Neural cell (in vitro differentiated cells): ENCODE results near the gene ETF1. TPM values are rescaled to one million over a fixed set of nuclear protein-coding genes. Genes with fewer than 3 reads are reported as not detected.
A peak's percentile ranks its signal among the peaks of the same experiment; 100 is the strongest.

Source experiments
- H2AFZ ChIP-seq: fragments of 200-600, 300-800 bp; sonication (generic), shearing (Covaris generic); 2 replicates; pipeline ENCODE4 v1.6.0; 2014; ENCODE audit warnings: low read depth, mild to moderate bottlenecking, antibody characterized with exemption, low read length, moderate library complexity
- H3F3A ChIP-seq: fragments of 200-600 bp; shearing (Covaris generic); 2 replicates; pipeline ENCODE4 v1.6.1; 2016; ENCODE audit warnings: mild to moderate bottlenecking, moderate library complexity, mixed read lengths, antibody characterized with exemption, low read length; ENCODE audit not compliant: insufficient read depth, poor library complexity, severe bottlenecking
- H3K27ac ChIP-seq: fragments of 200-600, 300-800 bp; sonication (generic), shearing (Covaris generic); 2 replicates; pipeline ENCODE4 v1.5.1; 2014; ENCODE audit warnings: mild to moderate bottlenecking, low read length, moderate library complexity
- H3K27me3 ChIP-seq: fragments of 300-800, 200-600 bp; sonication (generic), shearing (Covaris generic); 2 replicates; pipeline ENCODE4 v1.6.0; 2014; ENCODE audit warnings: mild to moderate bottlenecking, low read depth, low read length, moderate library complexity; ENCODE audit not compliant: insufficient read depth
- H3K36me3 ChIP-seq: fragments of 300-800, 200-600 bp; sonication (generic), shearing (Covaris generic); 2 replicates; pipeline ENCODE4 v1.5.1; 2014; ENCODE audit warnings: mild to moderate bottlenecking, antibody characterized with exemption, low read length, moderate library complexity; ENCODE audit not compliant: insufficient read depth
- H3K4me2 ChIP-seq: fragments of 300-800, 200-600 bp; sonication (generic), shearing (Covaris generic); 2 replicates; pipeline ENCODE4 v1.6.0; 2014; ENCODE audit warnings: mild to moderate bottlenecking, low read length
- H3K4me3 ChIP-seq: fragments of 300-800, 200-600 bp; sonication (generic), shearing (Covaris generic); 2 replicates; pipeline ENCODE4 v1.5.1; 2014; ENCODE audit warnings: mild to moderate bottlenecking, low read length, moderate library complexity
- H3K79me2 ChIP-seq: fragments of 200-600 bp; shearing (Covaris generic); replicated peaks from 2 replicates; pipeline ENCODE4 v1.6.0; 2014; ENCODE audit warnings: mild to moderate bottlenecking, low read length, moderate library complexity; ENCODE audit not compliant: insufficient read depth
- H3K9ac ChIP-seq: fragments of 300-800, 200-600 bp; sonication (generic), shearing (Covaris generic); 2 replicates; pipeline ENCODE4 v1.6.1; 2016; ENCODE audit warnings: mild to moderate bottlenecking, low read length, mixed read lengths
- H3K9me2 ChIP-seq: fragments of 200-600 bp; shearing (Covaris generic); 2 replicates; pipeline ENCODE4 v1.6.1; 2016; ENCODE audit warnings: mild to moderate bottlenecking, low read length, mixed read lengths; ENCODE audit not compliant: insufficient read depth
- H3K9me3 ChIP-seq: fragments of 200-600, 300-800 bp; sonication (generic), shearing (Covaris generic); 2 replicates; pipeline ENCODE4 v1.6.1; 2016; ENCODE audit warnings: mild to moderate bottlenecking, mixed run types, low read length, moderate library complexity, mixed read lengths
- H4K20me1 ChIP-seq: fragments of 200-600 bp; shearing (Covaris generic); 2 replicates; pipeline ENCODE4 v1.6.1; 2016; ENCODE audit warnings: mild to moderate bottlenecking, mixed run types; ENCODE audit not compliant: insufficient read depth
- CTCF ChIP-seq: fragments of 450-650 bp; IDR thresholded peaks from 2 replicates; pipeline ENCODE4 v1.5.1; 2014; ENCODE audit warnings: antibody characterized with exemption, mild to moderate bottlenecking, moderate library complexity; ENCODE audit not compliant: poor library complexity, severe bottlenecking
- EP300 ChIP-seq: fragments of 450-650 bp; conservative IDR thresholded peaks from 2 replicates; pipeline ENCODE4 v1.6.1; 2014; ENCODE audit warnings: antibody characterized with exemption, mild to moderate bottlenecking, moderate library complexity; ENCODE audit not compliant: poor library complexity, severe bottlenecking
- EZH2 ChIP-seq: fragments of 200-600, 300-800 bp; shearing (Covaris generic), sonication (generic); IDR thresholded peaks from 2 replicates; pipeline ENCODE4 v1.6.1; 2014; ENCODE audit warnings: antibody characterized with exemption, low read length, borderline replicate concordance, mild to moderate bottlenecking; ENCODE audit not compliant: insufficient read depth, poor library complexity, severe bottlenecking
- RAD21 ChIP-seq: fragments of 450-650 bp; conservative IDR thresholded peaks from 2 replicates; pipeline ENCODE4 v1.6.1; 2014; ENCODE audit warnings: antibody characterized with exemption, mild to moderate bottlenecking, moderate library complexity
- TAF1 ChIP-seq: IDR thresholded peaks from 2 replicates; pipeline ENCODE4 v1.6.1; 2012; ENCODE audit warnings: low read depth
- polyA plus RNA-seq: library from polyadenylated mRNA; depleted of rRNA; stranded (reverse); fragments of >200 nt; gene quantifications from 2 replicates; pipeline ENCODE4 v1.2.3, GENCODE V29; 2014

Gene ETF1
- polyA plus RNA-seq, 1 donor from 2014 or later, result 62.1 TPM

- peak overlapping the region; percentile 95 for H3K4me2 ChIP-seq
- peak overlapping the region; percentile 87 for H3K4me3 ChIP-seq
- H4K20me1 ChIP-seq, result no peaks in the 10 kb centered on the region
- H3K9me2 ChIP-seq, result no peaks in the 10 kb centered on the region
- no peaks in the 10 kb centered on the region for H3K9me3 ChIP-seq
- no peak overlapping the region for H2AFZ ChIP-seq
- no peaks in the 10 kb centered on the region for H3K36me3 ChIP-seq
- H3K9ac ChIP-seq, result peak overlapping the region; percentile 95
- peaks cover 68% of the 10 kb centered on the region for H3K79me2 ChIP-seq
- no peaks in the 10 kb centered on the region for H3K27me3 ChIP-seq
- H3F3A ChIP-seq, result no peaks in the 10 kb centered on the region
- H3K27ac ChIP-seq, result peak overlapping the region; percentile 96
- no peak for TF ChIP-seq TAF1
- no peak for TF ChIP-seq EZH2
- TF ChIP-seq RAD21, result no peak
Observed at GRCh38 chr5:138541511-138542179, 1.4 kb downstream of the ETF1 start.

- H3K36me3 ChIP-seq, result peaks cover 3% of the 10 kb centered on the region
- H3K27ac ChIP-seq, result no peak overlapping the region
- H4K20me1 ChIP-seq, result no peaks in the 10 kb centered on the region
- H3K4me3 ChIP-seq, result no peak overlapping the region
- no peaks in the 10 kb centered on the region for H3F3A ChIP-seq
- no peaks in the 10 kb centered on the region for H3K9me2 ChIP-seq
- no peak for TF ChIP-seq CTCF
- peaks cover 69% of the 10 kb centered on the region for H3K79me2 ChIP-seq
- H3K9me3 ChIP-seq, result no peaks in the 10 kb centered on the region
- no peak overlapping the region for H3K4me2 ChIP-seq
- H3K9ac ChIP-seq, result no peak overlapping the region
- no peak overlapping the region for H2AFZ ChIP-seq
- no peaks in the 10 kb centered on the region for H3K27me3 ChIP-seq
Observed at GRCh38 chr5:138539791-138540190, 3.2 kb downstream of the ETF1 start.

GRCh38 chr5:138538943-138539627 lies 4.0 kb downstream of the ETF1 start:
- H3K4me3 ChIP-seq, result no peak overlapping the region
- H3K27me3 ChIP-seq, result no peaks in the 10 kb centered on the region
- H4K20me1 ChIP-seq, result no peaks in the 10 kb centered on the region
- H3K9ac ChIP-seq, result no peak overlapping the region
- H3F3A ChIP-seq, result no peaks in the 10 kb centered on the region
- TF ChIP-seq RAD21, result no peak
- TF ChIP-seq EZH2, result no peak
- TF ChIP-seq EP300, result no peak
- TF ChIP-seq CTCF, result no peak
- no peaks in the 10 kb centered on the region for H3K9me3 ChIP-seq
- peaks cover 3% of the 10 kb centered on the region for H3K36me3 ChIP-seq
- H3K4me2 ChIP-seq, result no peak overlapping the region
- no peaks in the 10 kb centered on the region for H3K9me2 ChIP-seq
- H3K79me2 ChIP-seq, result peaks cover 69% of the 10 kb centered on the region
- H3K27ac ChIP-seq, result no peak overlapping the region
- H2AFZ ChIP-seq, result no peak overlapping the region
